GM12873 (cell line): Measurements from ENCODE around the gene FCF1.

Source experiments
- TF ChIP-seq, protein P1 (sequence below): IDR thresholded peaks from 2 replicates; pipeline ENCODE4 v1.5.1; 2012; ENCODE audit warnings: low read depth, mild to moderate bottlenecking, moderate library complexity, low read length, control low read depth; ENCODE audit not compliant: insufficient read depth; ENCODE audit errors: missing control alignments

FCF1 gene

GRCh38 chr14:74712499-74713394, at the start of gene FCF1, which contains the start of gene AREL1:
Gene FCF1 (plus strand): TSS chr14:74713144. CDS start chr14:74713198, 54 bp downstream.
Gene AREL1 (minus strand): TSS chr14:74713080. CDS start chr14:74685615, 27,465 bp downstream.
- TF ChIP-seq, protein P1, sequence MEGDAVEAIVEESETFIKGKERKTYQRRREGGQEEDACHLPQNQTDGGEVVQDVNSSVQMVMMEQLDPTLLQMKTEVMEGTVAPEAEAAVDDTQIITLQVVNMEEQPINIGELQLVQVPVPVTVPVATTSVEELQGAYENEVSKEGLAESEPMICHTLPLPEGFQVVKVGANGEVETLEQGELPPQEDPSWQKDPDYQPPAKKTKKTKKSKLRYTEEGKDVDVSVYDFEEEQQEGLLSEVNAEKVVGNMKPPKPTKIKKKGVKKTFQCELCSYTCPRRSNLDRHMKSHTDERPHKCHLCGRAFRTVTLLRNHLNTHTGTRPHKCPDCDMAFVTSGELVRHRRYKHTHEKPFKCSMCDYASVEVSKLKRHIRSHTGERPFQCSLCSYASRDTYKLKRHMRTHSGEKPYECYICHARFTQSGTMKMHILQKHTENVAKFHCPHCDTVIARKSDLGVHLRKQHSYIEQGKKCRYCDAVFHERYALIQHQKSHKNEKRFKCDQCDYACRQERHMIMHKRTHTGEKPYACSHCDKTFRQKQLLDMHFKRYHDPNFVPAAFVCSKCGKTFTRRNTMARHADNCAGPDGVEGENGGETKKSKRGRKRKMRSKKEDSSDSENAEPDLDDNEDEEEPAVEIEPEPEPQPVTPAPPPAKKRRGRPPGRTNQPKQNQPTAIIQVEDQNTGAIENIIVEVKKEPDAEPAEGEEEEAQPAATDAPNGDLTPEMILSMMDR: no peak

- TF ChIP-seq, protein P1: no peak
Measured at GRCh38 chr14:74663884-74664283, 49.1 kb upstream of the FCF1 start.

DNA sequence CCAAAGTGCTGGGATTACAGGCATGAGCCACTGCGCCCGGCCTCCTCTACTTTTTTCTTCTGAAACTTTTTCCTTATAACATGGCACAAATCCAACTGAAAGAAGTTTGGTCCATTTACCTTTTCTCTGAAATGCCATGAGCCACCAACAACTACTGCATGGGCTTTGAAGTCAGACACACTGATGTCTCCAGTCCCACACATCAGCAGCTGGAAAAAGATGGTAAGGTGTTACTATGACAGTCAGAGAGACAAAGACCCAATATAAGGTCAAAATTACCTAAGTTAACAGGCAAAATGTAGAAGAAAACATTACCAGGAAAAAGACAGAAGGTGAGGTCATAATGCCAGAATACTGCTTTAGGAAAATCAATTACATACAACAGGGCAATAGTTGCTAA, 48.2 kb upstream of the FCF1 start:
- TF ChIP-seq, protein P1: no peak

DNA sequence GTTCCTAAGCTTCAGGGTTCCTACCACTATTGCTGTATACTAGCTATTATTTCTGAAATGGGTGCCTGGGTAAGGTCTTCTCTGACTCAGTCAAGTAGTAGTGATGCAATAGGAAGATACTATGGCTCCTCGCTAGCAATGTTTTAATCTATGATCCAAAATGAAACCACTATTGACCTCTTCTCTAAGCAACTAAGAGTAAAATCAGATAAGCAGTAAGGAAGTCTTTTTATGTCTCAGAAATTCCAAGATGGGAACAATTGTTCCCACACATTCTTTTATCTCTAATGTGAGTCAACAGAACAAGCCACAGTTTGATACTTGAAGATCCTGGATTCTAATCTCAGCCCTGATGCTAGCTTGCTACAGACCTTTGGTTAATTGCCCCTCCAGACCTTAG, 45.2 kb upstream of the FCF1 start:
- TF ChIP-seq, protein P1: no peak

- TF ChIP-seq, protein P1: no peak
Measured at GRCh38 chr14:74669256-74669655, 43.7 kb upstream of the FCF1 start.

DNA sequence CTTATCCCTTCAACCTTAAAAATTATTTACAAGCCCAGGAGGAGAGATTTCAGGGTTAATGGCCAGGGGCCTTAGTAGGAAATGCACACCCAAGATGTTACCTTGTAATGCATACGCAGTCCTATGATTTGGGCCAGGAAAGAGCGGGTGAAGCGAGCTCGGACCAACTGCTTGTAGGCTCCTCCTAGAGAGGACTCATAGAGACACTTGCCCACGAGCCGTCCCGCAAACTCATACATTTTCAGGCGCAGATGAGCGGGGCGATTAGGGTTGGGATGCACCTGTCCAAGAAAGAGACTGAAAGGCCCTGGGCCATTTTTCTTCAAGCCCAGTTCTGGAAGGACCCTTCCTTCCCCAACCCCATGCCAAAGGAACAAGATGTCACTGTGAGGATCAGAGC, 43.1 kb upstream of the FCF1 start:
- TF ChIP-seq, protein P1: no peak

GRCh38 chr14:74670726-74671411, 42.1 kb upstream of the FCF1 start:
- TF ChIP-seq, protein P1: no peak
